Activated T-helper 1 cell treated with anti-CD3 and anti-CD28 coated beads, Interleukin-12 subunit alpha, Interleukin-12 subunit beta, Interleukin-2, Interleukin-4 antibody, amounts not matched to agents 30 ng/mL and 10 ng/mL and 1 ng/mL, durations not matched to agents 14 hours and 24 hours and 36 hours (primary cell): Measurements from ENCODE around the gene ARMC3. TPM values are rescaled to one million over a fixed set of nuclear protein-coding genes. Genes with fewer than 3 reads are reported as not detected.
A peak's percentile ranks its signal among the peaks of the same experiment; 100 is the strongest.
"Not testable (repeated sequence)": the region's sequence is repeated elsewhere in the genome, so short reads cannot be mapped to it uniquely, and the experiment has no call there.

ENCODE experiments used
- DNase-seq: peaks from one replicate; pipeline ENCODE4 v3.0.0; 2021; ENCODE audit warnings: low spot score
- H3K27ac Mint-ChIP-seq: one replicate; pipeline ENCODE4 v1.8.0; 2021; ENCODE audit warnings: mild to moderate bottlenecking, mixed read lengths
- H3K27me3 Mint-ChIP-seq: one replicate; pipeline ENCODE4 v1.8.0; 2022; ENCODE audit warnings: mild to moderate bottlenecking, moderate library complexity, mixed read lengths; ENCODE audit not compliant: insufficient read depth
- H3K36me3 Mint-ChIP-seq: one replicate; pipeline ENCODE4 v1.8.0; 2021; ENCODE audit warnings: low read depth, mixed read lengths
- H3K4me1 Mint-ChIP-seq: one replicate; pipeline ENCODE4 v1.8.0; 2021; ENCODE audit warnings: low read depth, mixed read lengths
- H3K4me3 Mint-ChIP-seq: one replicate; pipeline ENCODE4 v1.8.0; 2021; ENCODE audit warnings: mild to moderate bottlenecking, moderate library complexity, mixed read lengths
- H3K9me3 Mint-ChIP-seq: one replicate; pipeline ENCODE4 v1.8.0; 2021; ENCODE audit warnings: mixed read lengths
- intact Hi-C: fragments of 100-400 bp; cut with micrococcal nuclease; formaldehyde crosslinking; loops from one replicate; pipeline ENCODE4 v1.15.1; 2024
- total RNA-seq: library from RNA; stranded (reverse); gene quantifications from 2 replicates; pipeline ENCODE4 v1.2.3, GENCODE V29; 2022

The ARMC3 gene
- total RNA-seq, 1 donor from 2014 or later: not detected

DNA sequence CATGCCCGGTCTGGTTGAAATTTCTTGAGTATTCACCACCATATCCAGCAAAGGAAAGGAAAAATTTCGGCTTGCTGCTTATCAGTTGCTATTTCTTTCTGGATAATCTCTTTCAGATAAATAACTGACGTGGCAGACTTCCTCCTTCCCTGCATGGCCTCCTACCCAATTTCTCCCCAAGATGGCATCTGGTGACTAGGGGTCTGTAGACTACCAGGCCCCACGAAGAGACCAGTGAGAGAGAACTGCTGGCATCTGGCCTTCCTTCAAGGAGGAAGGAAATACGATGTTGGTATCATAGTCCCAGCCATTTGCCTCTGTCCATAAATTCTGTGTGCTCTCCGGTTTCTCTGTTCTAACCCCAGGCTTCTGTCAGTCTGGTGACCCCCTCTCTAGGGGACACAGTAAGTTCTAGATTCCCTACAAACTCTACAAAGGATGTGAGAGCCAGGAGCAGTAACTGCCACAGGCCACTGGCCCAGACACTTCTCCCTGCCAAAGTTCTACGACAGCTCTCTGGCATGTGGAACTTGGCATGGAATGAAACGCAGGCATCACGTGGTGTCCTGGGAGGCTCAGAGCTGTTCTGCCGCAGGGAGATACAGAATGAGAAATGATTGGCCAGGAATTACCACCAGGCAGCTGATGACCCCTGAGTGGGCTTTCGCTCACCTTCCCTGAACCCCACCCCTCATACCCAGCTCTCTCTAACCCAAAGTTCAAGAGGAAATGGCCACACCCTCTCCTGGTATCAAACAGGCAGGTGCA, 137.5 kb downstream of the ARMC3 start:
- intact Hi-C loops: loop anchor here (10.0 kb wide), 1 partner anchor 511 kb away; no protein-coding TSS in a partner anchor
- Mint-ChIP-seq H3K9me3 (no peaks in the 10 kb centered on the region), H3K4me3 (no peak overlapping the region), H3K27ac (no peak overlapping the region), H3K27me3 (peaks cover 10% of the 10 kb centered on the region), H3K4me1 (no peaks in the 10 kb centered on the region), H3K36me3 (no peaks in the 10 kb centered on the region)
- DNase-seq: no peak

DNA sequence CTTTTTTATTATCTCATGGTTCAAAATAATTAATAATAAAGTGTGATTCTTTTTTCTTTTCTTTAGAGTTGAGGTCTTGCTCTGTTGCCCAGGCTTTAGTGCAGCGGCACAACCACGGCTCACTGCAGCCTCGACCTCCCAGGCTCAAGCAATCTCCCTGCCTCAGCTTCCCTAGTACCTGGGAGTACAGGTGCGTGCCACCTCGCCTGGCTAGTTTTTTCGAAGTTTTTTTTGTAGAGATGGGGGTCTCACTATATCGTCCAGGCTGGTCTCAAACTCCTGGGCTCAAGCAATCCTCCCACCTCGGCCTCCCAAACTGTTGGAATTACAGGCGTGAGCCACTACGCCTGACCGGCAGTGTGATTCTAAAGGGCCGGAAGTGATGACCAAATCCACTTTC, 139.5 kb downstream of the ARMC3 start:
- Mint-ChIP-seq H3K27ac (no peak overlapping the region), H3K4me3 (no peak overlapping the region), H3K36me3 (no peaks in the 10 kb centered on the region), H3K4me1 (no peaks in the 10 kb centered on the region), H3K27me3 (peaks cover 8% of the 10 kb centered on the region), H3K9me3 (no peaks in the 10 kb centered on the region)
- no peak for DNase-seq
- intact Hi-C loops: loop anchor here (10.0 kb wide), 1 partner anchor 513 kb away; no protein-coding TSS in a partner anchor

GRCh38 chr10:23067939-23068775, 140.3 kb downstream of the ARMC3 start:
- no peaks in the 10 kb centered on the region for H3K4me1 Mint-ChIP-seq
- intact Hi-C loops: loop anchor here (1.0 to 10.0 kb wide), 4 partner anchors 79 to 1075 kb away; no protein-coding TSS in a partner anchor
- no peak overlapping the region for H3K27ac Mint-ChIP-seq
- no peaks in the 10 kb centered on the region for H3K9me3 Mint-ChIP-seq
- peaks cover 8% of the 10 kb centered on the region for H3K27me3 Mint-ChIP-seq
- no peaks in the 10 kb centered on the region for H3K36me3 Mint-ChIP-seq
- DNase-seq: peak; percentile 14
- H3K4me3 Mint-ChIP-seq: no peak overlapping the region

GRCh38 chr10:23069019-23069815, 141.4 kb downstream of the ARMC3 start:
- no peaks in the 10 kb centered on the region for H3K4me1 Mint-ChIP-seq
- H3K27ac Mint-ChIP-seq: no peak overlapping the region

GRCh38 chr10:23070092-23070912, 142.4 kb downstream of the ARMC3 start:
- H3K27ac Mint-ChIP-seq, H3K4me1 Mint-ChIP-seq, H3K36me3 Mint-ChIP-seq, DNase-seq, H3K4me3 Mint-ChIP-seq, intact Hi-C loops, H3K9me3 Mint-ChIP-seq: not testable (repeated sequence)
- peaks cover 13% of the 10 kb centered on the region for H3K27me3 Mint-ChIP-seq

More at GRCh38 chr10:23069019-23069815, 141.4 kb downstream of the ARMC3 start:
- Mint-ChIP-seq H3K9me3 (no peaks in the 10 kb centered on the region), H3K27me3 (peaks cover 12% of the 10 kb centered on the region), H3K4me3 (no peak overlapping the region), H3K36me3 (no peaks in the 10 kb centered on the region)
- DNase-seq: no peak
- intact Hi-C loops: loop anchor here (10.0 kb wide), 1 partner anchor 514 kb away; no protein-coding TSS in a partner anchor

DNA sequence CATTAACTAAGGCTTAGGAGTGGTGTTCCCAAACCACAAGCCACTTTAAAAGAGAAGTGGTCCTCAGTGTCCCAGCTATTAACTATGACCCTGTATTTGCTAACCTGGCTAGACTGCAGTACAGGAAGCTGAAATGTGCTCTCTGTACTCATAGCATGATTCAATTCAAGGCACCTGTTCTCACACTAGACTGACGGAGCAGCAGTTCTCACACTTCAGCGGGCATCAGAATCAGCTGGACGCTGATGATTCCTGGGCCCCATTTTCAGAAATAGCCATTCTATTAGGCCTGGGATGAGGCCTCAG, 143.0 kb downstream of the ARMC3 start:
- no peak overlapping the region for H3K27ac Mint-ChIP-seq
- intact Hi-C loops: no loop called here
- H3K9me3 Mint-ChIP-seq: no peaks in the 10 kb centered on the region
- DNase-seq: no peak
- no peaks in the 10 kb centered on the region for H3K4me1 Mint-ChIP-seq
- no peak overlapping the region for H3K4me3 Mint-ChIP-seq
- peaks cover 13% of the 10 kb centered on the region for H3K27me3 Mint-ChIP-seq
- no peaks in the 10 kb centered on the region for H3K36me3 Mint-ChIP-seq

DNA sequence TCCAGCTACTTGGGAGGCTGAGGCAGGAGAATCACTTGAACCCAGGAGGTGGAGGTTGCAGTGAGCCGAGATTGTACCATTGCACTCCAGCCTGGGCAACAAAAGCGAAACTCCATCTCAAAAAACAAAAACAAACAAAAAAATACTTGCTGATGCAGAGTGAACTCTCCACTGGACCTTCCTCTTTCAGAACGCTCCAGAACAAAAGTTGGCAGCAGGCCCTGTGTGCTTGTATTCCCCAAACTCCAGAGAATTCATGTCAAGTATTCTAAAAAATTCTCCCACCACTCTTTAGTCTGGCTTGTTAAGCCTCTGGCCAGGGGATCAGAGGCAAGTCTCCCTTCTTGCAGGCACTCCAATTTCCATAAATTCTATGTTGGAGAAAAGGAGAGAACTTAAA, 144.7 kb downstream of the ARMC3 start:
- H3K4me1 Mint-ChIP-seq, DNase-seq, H3K36me3 Mint-ChIP-seq, H3K4me3 Mint-ChIP-seq, H3K9me3 Mint-ChIP-seq, H3K27ac Mint-ChIP-seq, intact Hi-C loops: not testable (repeated sequence)
- H3K27me3 Mint-ChIP-seq: peaks cover 17% of the 10 kb centered on the region

DNA sequence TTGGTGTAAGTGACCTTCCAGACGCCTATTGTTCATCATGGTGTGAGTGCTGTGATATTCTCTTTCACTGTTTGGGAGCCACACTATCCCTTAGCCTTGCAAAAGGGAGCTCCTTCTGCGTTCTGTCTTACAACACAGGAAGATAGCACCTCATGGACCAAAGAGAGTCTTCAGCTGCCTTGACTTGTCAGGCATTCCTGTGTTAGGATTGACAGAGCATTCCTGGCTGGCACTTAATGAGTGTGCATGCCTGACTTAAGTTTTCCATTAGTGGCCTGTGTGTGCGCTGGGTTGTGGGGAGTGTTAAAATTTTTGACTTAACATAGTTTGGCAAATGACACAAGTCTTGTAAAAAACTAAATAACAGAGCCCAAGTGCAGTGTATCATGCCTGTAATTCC, 145.7 kb downstream of the ARMC3 start:
- H3K9me3 Mint-ChIP-seq: no peaks in the 10 kb centered on the region
- intact Hi-C loops: no loop called here
- peaks cover 15% of the 10 kb centered on the region for H3K27me3 Mint-ChIP-seq
- H3K4me3 Mint-ChIP-seq: no peak overlapping the region
- H3K36me3 Mint-ChIP-seq: no peaks in the 10 kb centered on the region
- H3K4me1 Mint-ChIP-seq: no peaks in the 10 kb centered on the region
- no peak for DNase-seq
- H3K27ac Mint-ChIP-seq: no peak overlapping the region

DNA sequence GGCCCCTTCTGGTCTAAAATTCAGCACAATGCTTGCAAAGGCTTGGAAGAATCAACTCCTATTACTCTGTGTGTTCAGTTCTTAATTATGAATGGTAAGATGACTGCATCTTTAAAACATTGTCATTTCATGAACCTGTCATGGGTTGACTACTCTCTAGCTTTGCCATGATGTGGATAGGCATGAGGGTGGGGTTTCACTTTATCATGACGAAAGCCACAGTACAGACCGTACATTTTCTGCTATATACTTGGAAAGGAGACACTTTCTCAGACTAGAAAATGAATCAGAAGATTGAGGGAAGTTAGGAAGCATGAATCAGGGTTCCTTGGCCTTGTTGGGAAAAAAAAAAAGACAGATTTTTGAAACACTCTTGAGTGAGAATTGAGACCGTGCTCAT, 147.8 kb downstream of the ARMC3 start:
- no peaks in the 10 kb centered on the region for H3K9me3 Mint-ChIP-seq
- H3K36me3 Mint-ChIP-seq: no peaks in the 10 kb centered on the region
- intact Hi-C loops: no loop called here
- H3K27me3 Mint-ChIP-seq: peaks cover 16% of the 10 kb centered on the region
- H3K4me3 Mint-ChIP-seq: no peak overlapping the region
- H3K4me1 Mint-ChIP-seq: no peaks in the 10 kb centered on the region
- DNase-seq: no peak
- no peak overlapping the region for H3K27ac Mint-ChIP-seq

DNA sequence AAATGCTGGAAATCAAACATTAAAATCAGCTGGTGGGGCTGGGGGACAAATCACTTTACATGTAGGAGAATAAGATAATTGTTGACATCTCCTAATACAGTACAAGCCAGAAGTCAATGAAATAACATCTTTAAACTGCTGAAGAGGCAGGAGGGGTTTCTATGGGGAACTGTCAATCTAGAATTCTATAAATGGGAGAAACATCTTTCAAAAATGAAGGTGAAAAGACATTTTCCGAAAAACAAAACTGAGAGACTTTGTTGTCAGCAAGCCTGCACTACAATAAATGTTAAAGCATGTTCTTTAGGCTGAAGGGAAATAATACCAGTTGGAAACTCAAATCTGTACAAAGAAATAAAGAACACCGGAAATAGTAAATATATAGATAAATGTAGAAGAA, 150.3 kb downstream of the ARMC3 start:
- H3K27me3 Mint-ChIP-seq: peaks cover 25% of the 10 kb centered on the region
- intact Hi-C loops: no loop called here
- no peaks in the 10 kb centered on the region for H3K4me1 Mint-ChIP-seq
- no peak overlapping the region for H3K4me3 Mint-ChIP-seq
- no peak overlapping the region for H3K27ac Mint-ChIP-seq
- H3K36me3 Mint-ChIP-seq: no peaks in the 10 kb centered on the region
- DNase-seq: no peak
- no peaks in the 10 kb centered on the region for H3K9me3 Mint-ChIP-seq

DNA sequence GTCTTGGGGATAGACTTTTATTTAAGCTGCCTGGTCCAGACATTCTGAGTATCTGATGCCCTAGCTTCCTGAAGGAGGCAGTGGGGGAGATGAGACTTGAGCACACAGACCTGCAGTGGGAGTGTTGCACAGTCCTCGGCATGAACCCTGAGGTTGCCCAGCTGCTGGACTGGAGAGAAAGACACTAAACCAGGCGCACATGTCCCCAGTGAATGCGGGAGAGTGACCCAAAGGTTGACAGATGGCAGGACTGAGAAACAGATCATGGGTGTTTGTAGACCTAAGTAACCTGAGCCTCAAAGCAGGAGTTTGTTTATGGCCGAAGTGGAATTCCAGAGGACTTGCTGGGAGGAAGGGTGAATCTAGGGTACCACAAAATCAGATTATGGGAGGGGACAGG, 151.8 kb downstream of the ARMC3 start:
- no peaks in the 10 kb centered on the region for H3K4me1 Mint-ChIP-seq
- H3K27me3 Mint-ChIP-seq: peaks cover 21% of the 10 kb centered on the region
- intact Hi-C loops: no loop called here
- no peak for DNase-seq
- no peak overlapping the region for H3K4me3 Mint-ChIP-seq
- no peak overlapping the region for H3K27ac Mint-ChIP-seq
- H3K9me3 Mint-ChIP-seq: no peaks in the 10 kb centered on the region
- no peaks in the 10 kb centered on the region for H3K36me3 Mint-ChIP-seq

- DNase-seq: no peak
- Mint-ChIP-seq H3K27me3 (peaks cover 21% of the 10 kb centered on the region), H3K9me3 (no peaks in the 10 kb centered on the region), H3K4me3 (no peak overlapping the region), H3K4me1 (no peaks in the 10 kb centered on the region), H3K27ac (no peak overlapping the region), H3K36me3 (no peaks in the 10 kb centered on the region)
- intact Hi-C loops: no loop called here
Measured at GRCh38 chr10:23080262-23080661, 152.4 kb downstream of the ARMC3 start.
